ENCODE results near the gene GCSAML.

GCSAML gene

GRCh38 chr1:247574664-247575063 is 25.7 kb downstream of the GCSAML start:
- no peak for DNase-seq (ENCODE audit: low read depth)

- DNase-seq (ENCODE audit: low read depth): no peak
Observed at GRCh38 chr1:247576514-247576913, 27.6 kb downstream of the GCSAML start.

- DNase-seq (ENCODE audit: low read depth): no peak
Observed at GRCh38 chr1:247578946-247579460, 30.1 kb downstream of the GCSAML start.

- DNase-seq (ENCODE audit: low read depth): no peak
Observed at GRCh38 chr1:247588060-247588459, 39.1 kb downstream of the GCSAML start, which contains the start of gene OR2G2. TSS of gene OR2G2 (plus strand) at chr1:247588360. CDS start at chr1:247588360, 0 bp downstream.

GRCh38 chr1:247605286-247605685 is 56.4 kb downstream of the GCSAML start, which contains the start of gene OR2G3:
TSS of gene OR2G3 (plus strand) at chr1:247605586. CDS start at chr1:247605586, 0 bp downstream.
- no peak for DNase-seq (ENCODE audit: low read depth)

GRCh38 chr1:247613405-247613804 is 64.5 kb downstream of the GCSAML start:
- DNase-seq (ENCODE audit: low read depth): no peak

- no peak for DNase-seq (ENCODE audit: low read depth)
Observed at GRCh38 chr1:247614625-247615024, 65.7 kb downstream of the GCSAML start.

Measured in HS-27A (cell line).